Hepatocyte (in vitro differentiated cells): ENCODE results near the gene MGAT4A. TPM values are rescaled to one million over a fixed set of nuclear protein-coding genes. Genes with fewer than 3 reads are reported as not detected.

Experiments
- DNase-seq: peaks from one replicate; pipeline ENCODE4 v3.0.0-alpha.2; 2016; ENCODE audit warnings: low spot score
- H2AFZ ChIP-seq: fragments of 200-600 bp; sonication (generic); 2 replicates; pipeline ENCODE4 v1.6.0; 2016; ENCODE audit warnings: antibody characterized with exemption, mild to moderate bottlenecking
- H3K27ac ChIP-seq: fragments of 200-600 bp; sonication (generic); 2 replicates; pipeline ENCODE4 v1.5.1; 2016; ENCODE audit warnings: mild to moderate bottlenecking
- H3K27me3 ChIP-seq: fragments of 200-600 bp; sonication (generic); 2 replicates; pipeline ENCODE4 v1.6.1; 2016
- H3K36me3 ChIP-seq: fragments of 200-600 bp; sonication (generic); replicated peaks from 2 replicates; pipeline ENCODE4 v1.5.1; 2016; ENCODE audit warnings: low read depth; ENCODE audit not compliant: insufficient read depth
- H3K4me1 ChIP-seq: fragments of 200-600 bp; sonication (generic); 2 replicates; pipeline ENCODE4 v1.5.1; 2016; ENCODE audit warnings: mild to moderate bottlenecking, moderate library complexity; ENCODE audit not compliant: insufficient read depth
- H3K4me2 ChIP-seq: fragments of 200-600 bp; sonication (generic); 2 replicates; pipeline ENCODE4 v1.6.0; 2016
- H3K4me3 ChIP-seq: fragments of 200-600 bp; sonication (generic); 2 replicates; pipeline ENCODE4 v1.5.1; 2016; ENCODE audit warnings: mild to moderate bottlenecking
- H3K79me2 ChIP-seq: fragments of 200-600 bp; sonication (generic); 2 replicates; pipeline ENCODE4 v1.6.0; 2017; ENCODE audit warnings: mild to moderate bottlenecking
- H3K9me2 ChIP-seq: fragments of 200-600 bp; sonication (generic); replicated peaks from 2 replicates; pipeline ENCODE4 v1.6.0; 2017; ENCODE audit warnings: mild to moderate bottlenecking; ENCODE audit not compliant: insufficient read depth
- H3K9me3 ChIP-seq: fragments of 200-600 bp; sonication (generic); 2 replicates; pipeline ENCODE4 v1.5.1; 2016; ENCODE audit warnings: low read depth, mild to moderate bottlenecking
- H4K20me1 ChIP-seq: fragments of 200-600 bp; sonication (generic); 2 replicates; pipeline ENCODE4 v1.6.0; 2016; ENCODE audit warnings: mild to moderate bottlenecking; ENCODE audit not compliant: insufficient read depth, poor library complexity, severe bottlenecking
- CTCF ChIP-seq: fragments of 200-600 bp; sonication (generic); IDR thresholded peaks from 2 replicates; pipeline ENCODE4 v1.5.1; 2016; ENCODE audit warnings: antibody characterized with exemption, mild to moderate bottlenecking; ENCODE audit not compliant: poor library complexity
- EZH2 ChIP-seq: fragments of 200-600 bp; sonication (generic); IDR thresholded peaks from 2 replicates; pipeline ENCODE4 v1.6.1; 2016; ENCODE audit warnings: antibody characterized with exemption, mild to moderate bottlenecking, borderline replicate concordance
- EZH2phosphoT487 ChIP-seq: fragments of 200-600 bp; sonication (generic); IDR thresholded peaks from one replicate; pipeline ENCODE4 v1.6.1; 2018; ENCODE audit warnings: antibody characterized with exemption, mild to moderate bottlenecking, low read depth, moderate library complexity; ENCODE audit not compliant: unreplicated experiment, severe bottlenecking
- WGBS: methylation state at CpG from one replicate; pipeline ENCODE4 v1.1.6; 2016; ENCODE audit warnings: low lambda C conversion rate; ENCODE audit errors: missing lambda C conversion rate; 5-methylcytosine and 5-hydroxymethylcytosine counted together
- polyA plus RNA-seq: library from polyadenylated mRNA; unstranded; fragments of >200 nt; fragmentation: Nextera tagmentation; extraction: Ambion mirVana; gene quantifications from 2 replicates; pipeline ENCODE4 v1.2.1, GENCODE V29; 2016
- total RNA-seq: library from RNA; depleted of rRNA; stranded (reverse); fragments of >200 nt; gene quantifications from 2 replicates; pipeline ENCODE4 v1.2.3, GENCODE V29; 2014

MGAT4A gene
- total and polyA plus RNA-seq, 2 experiments from 2014 or later = 10.1 to 21.6 TPM

DNA sequence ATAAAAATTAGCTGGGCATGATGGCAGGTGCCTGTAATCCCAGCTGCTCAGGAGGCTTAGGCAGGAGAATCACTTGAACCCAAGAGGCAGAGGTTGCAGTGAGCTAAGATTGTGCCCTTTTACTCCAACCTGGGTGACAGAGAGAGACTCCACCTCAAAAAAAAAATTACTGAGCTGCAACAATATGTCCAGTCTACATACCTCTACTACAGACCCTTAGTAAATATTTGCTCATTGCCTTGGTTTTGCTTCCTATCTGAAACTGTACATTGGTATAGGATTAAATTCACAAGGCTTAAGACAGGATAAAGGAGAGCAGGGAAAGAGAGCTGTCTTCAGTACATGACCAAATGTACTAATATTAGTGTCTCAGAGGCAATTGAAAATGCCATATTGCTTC, 8.1 kb upstream of the MGAT4A start:
- H3K27ac ChIP-seq = no peak overlapping the region

GRCh38 chr2:98738304-98738703, 7.4 kb upstream of the MGAT4A start:
- no peaks in the 10 kb centered on the region for H4K20me1 ChIP-seq
- no peak for DNase-seq
- 93% methylated on average over 3 of the region's 3 CpGs for WGBS
- no peaks in the 10 kb centered on the region for H3K36me3 ChIP-seq
- no peaks in the 10 kb centered on the region for H3K9me3 ChIP-seq
- no peaks in the 10 kb centered on the region for H3K27me3 ChIP-seq
- no peaks in the 10 kb centered on the region for H3K9me2 ChIP-seq
- no peaks in the 10 kb centered on the region for H3K79me2 ChIP-seq
- H2AFZ ChIP-seq = no peak overlapping the region
- H3K4me2 ChIP-seq = no peak overlapping the region
- H3K4me1 ChIP-seq = no peaks in the 10 kb centered on the region
- no peak for TF ChIP-seq EZH2
- no peak for TF ChIP-seq EZH2phosphoT487
- H3K4me3 ChIP-seq = no peak overlapping the region
- H3K27ac ChIP-seq = no peak overlapping the region

More for the DNA sequence above, 8.1 kb upstream of the MGAT4A start:
- Histone ChIP-seq H3K9me3 (no peaks in the 10 kb centered on the region), H3K36me3 (no peaks in the 10 kb centered on the region), H2AFZ (no peak overlapping the region), H3K4me2 (no peak overlapping the region), H3K79me2 (no peaks in the 10 kb centered on the region), H3K27me3 (no peaks in the 10 kb centered on the region), H3K4me1 (no peaks in the 10 kb centered on the region), H3K9me2 (no peaks in the 10 kb centered on the region), H4K20me1 (no peaks in the 10 kb centered on the region), H3K4me3 (no peak overlapping the region)
- DNase-seq = no peak
- TF ChIP-seq EZH2phosphoT487 = no peak
- TF ChIP-seq CTCF = no peak
- TF ChIP-seq EZH2 = no peak

- no peaks in the 10 kb centered on the region for H3K79me2 ChIP-seq
- no peaks in the 10 kb centered on the region for H3K36me3 ChIP-seq
- TF ChIP-seq EZH2phosphoT487 (no peak), EZH2 (no peak), CTCF (no peak)
- no peaks in the 10 kb centered on the region for H3K4me1 ChIP-seq
- no peak overlapping the region for H3K4me2 ChIP-seq
- no peak overlapping the region for H2AFZ ChIP-seq
- H3K27me3 ChIP-seq = no peaks in the 10 kb centered on the region
- H3K4me3 ChIP-seq = no peak overlapping the region
- H4K20me1 ChIP-seq = no peaks in the 10 kb centered on the region
- 98% methylated on average over 4 of the region's 4 CpGs for whole genome bisulfite sequencing
- DNase-seq = no peak
- no peaks in the 10 kb centered on the region for H3K9me3 ChIP-seq
- no peaks in the 10 kb centered on the region for H3K9me2 ChIP-seq
- H3K27ac ChIP-seq = no peak overlapping the region
These were observed 6.9 kb upstream of the MGAT4A start for GRCh38 chr2:98737848-98738247.

- H3K4me3 ChIP-seq = no peak overlapping the region
- TF ChIP-seq CTCF (no peak), EZH2phosphoT487 (no peak), EZH2 (no peak)
These were observed 5.5 kb upstream of the MGAT4A start for GRCh38 chr2:98736464-98736889.

More at GRCh38 chr2:98736464-98736889, 5.5 kb upstream of the MGAT4A start:
- Histone ChIP-seq H3K36me3 (no peaks in the 10 kb centered on the region), H3K79me2 (no peaks in the 10 kb centered on the region), H3K4me2 (no peak overlapping the region), H3K27ac (no peak overlapping the region), H3K9me3 (no peaks in the 10 kb centered on the region), H3K27me3 (no peaks in the 10 kb centered on the region), H4K20me1 (no peaks in the 10 kb centered on the region), H3K9me2 (no peaks in the 10 kb centered on the region), H3K4me1 (no peaks in the 10 kb centered on the region), H2AFZ (no peak overlapping the region)
- 74% methylated on average over 2 of the region's 2 CpGs for WGBS
- no peak for DNase-seq
